Stimulated activated CD4-positive, alpha-beta T cell treated with anti-CD3 and anti-CD28 coated beads, Interleukin-12 subunit alpha, Interleukin-12 subunit beta, amount 100 ng/mL, for 24 hours (primary cell): ENCODE results near the gene OTUD3.
"Not testable (repeated sequence)": the region's sequence is repeated elsewhere in the genome, so short reads cannot be mapped to it uniquely, and the experiment has no call there.

ENCODE experiments used
- DNase-seq, 2 experiments: peaks; one replicate each; pipeline ENCODE4 v3.0.0-alpha.2; 2020; ENCODE audit warnings: low read depth in 2 of 2

OTUD3 gene

GRCh38 chr1:19868575-19868974 lies 13.6 kb upstream of the OTUD3 start:
- DNase-seq = not testable (repeated sequence)

- DNase-seq = not testable (repeated sequence)
These were observed 12.7 kb upstream of the OTUD3 start for GRCh38 chr1:19869453-19869852.

- DNase-seq = no peak
These were observed 12.3 kb upstream of the OTUD3 start for GRCh38 chr1:19869929-19870328.

GRCh38 chr1:19872190-19872589 lies 10.0 kb upstream of the OTUD3 start:
- DNase-seq = no peak

GRCh38 chr1:19877181-19877750 lies 4.9 kb upstream of the OTUD3 start:
- no peak for DNase-seq

GRCh38 chr1:19877821-19878636 lies 4.2 kb upstream of the OTUD3 start:
- DNase-seq = no peak

GRCh38 chr1:19878637-19878985 lies 3.6 kb upstream of the OTUD3 start:
- DNase-seq = no peak

GRCh38 chr1:19879227-19879626 lies 3.0 kb upstream of the OTUD3 start:
- no peak for DNase-seq

GRCh38 chr1:19879661-19880060 lies 2.5 kb upstream of the OTUD3 start:
- DNase-seq = no peak

GRCh38 chr1:19880841-19881240 lies 1.4 kb upstream of the OTUD3 start:
- DNase-seq = not testable (repeated sequence)

- no peak for DNase-seq
These were observed 2.1 kb downstream of the OTUD3 start for GRCh38 chr1:19884312-19884711.

GRCh38 chr1:19885821-19886220 lies 3.6 kb downstream of the OTUD3 start:
- DNase-seq = no peak

- no peak for DNase-seq
These were observed 5.9 kb downstream of the OTUD3 start for GRCh38 chr1:19888112-19888511.

GRCh38 chr1:19889656-19890055 lies 7.5 kb downstream of the OTUD3 start:
- DNase-seq = no peak

- DNase-seq = no peak
These were observed 9.9 kb downstream of the OTUD3 start for GRCh38 chr1:19892129-19892528.

GRCh38 chr1:19892628-19893168 lies 10.5 kb downstream of the OTUD3 start:
- no peak for DNase-seq

GRCh38 chr1:19893687-19894086 lies 11.5 kb downstream of the OTUD3 start:
- DNase-seq = no peak

GRCh38 chr1:19894218-19894617 lies 12.0 kb downstream of the OTUD3 start:
- no peak for DNase-seq

- no peak for DNase-seq
These were observed 19.5 kb downstream of the OTUD3 start for GRCh38 chr1:19901653-19902052.

- DNase-seq = no peak
These were observed 21.4 kb downstream of the OTUD3 start for GRCh38 chr1:19903621-19904020.

- DNase-seq = no peak
These were observed 25.3 kb downstream of the OTUD3 start for GRCh38 chr1:19907456-19907855.

- DNase-seq = no peak
These were observed 27.2 kb downstream of the OTUD3 start for GRCh38 chr1:19909392-19909791.

GRCh38 chr1:19909971-19910370 lies 27.8 kb downstream of the OTUD3 start:
- no peak for DNase-seq
